GM12873 (cell line): Measurements from ENCODE around the gene PSMD1.

Experiments
- TF ChIP-seq, protein P1 (sequence below): IDR thresholded peaks from 2 replicates; pipeline ENCODE4 v1.5.1; 2012; ENCODE audit warnings: low read depth, mild to moderate bottlenecking, moderate library complexity, low read length, control low read depth; ENCODE audit not compliant: insufficient read depth; ENCODE audit errors: missing control alignments

The PSMD1 gene

DNA sequence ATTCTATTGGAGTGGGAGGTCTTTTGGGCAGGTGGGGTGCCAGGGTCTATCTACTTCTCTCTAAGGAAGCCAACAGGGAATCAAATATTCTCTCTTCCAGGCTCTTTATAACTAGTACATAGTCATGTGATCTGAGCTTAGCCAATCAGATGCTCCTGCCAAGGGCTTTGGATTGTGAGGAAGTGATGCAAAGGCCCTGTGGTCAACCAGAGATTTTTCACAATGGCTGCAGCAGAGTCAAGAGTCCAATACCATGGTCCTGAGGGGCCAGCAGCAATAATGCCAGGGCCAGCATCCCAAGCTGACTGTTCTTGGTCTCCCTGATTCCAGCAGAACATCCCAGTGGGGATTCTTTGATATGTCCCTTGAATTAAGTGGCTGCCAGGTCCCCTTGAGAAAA, 27.8 kb upstream of the PSMD1 start:
- TF ChIP-seq, protein P1, sequence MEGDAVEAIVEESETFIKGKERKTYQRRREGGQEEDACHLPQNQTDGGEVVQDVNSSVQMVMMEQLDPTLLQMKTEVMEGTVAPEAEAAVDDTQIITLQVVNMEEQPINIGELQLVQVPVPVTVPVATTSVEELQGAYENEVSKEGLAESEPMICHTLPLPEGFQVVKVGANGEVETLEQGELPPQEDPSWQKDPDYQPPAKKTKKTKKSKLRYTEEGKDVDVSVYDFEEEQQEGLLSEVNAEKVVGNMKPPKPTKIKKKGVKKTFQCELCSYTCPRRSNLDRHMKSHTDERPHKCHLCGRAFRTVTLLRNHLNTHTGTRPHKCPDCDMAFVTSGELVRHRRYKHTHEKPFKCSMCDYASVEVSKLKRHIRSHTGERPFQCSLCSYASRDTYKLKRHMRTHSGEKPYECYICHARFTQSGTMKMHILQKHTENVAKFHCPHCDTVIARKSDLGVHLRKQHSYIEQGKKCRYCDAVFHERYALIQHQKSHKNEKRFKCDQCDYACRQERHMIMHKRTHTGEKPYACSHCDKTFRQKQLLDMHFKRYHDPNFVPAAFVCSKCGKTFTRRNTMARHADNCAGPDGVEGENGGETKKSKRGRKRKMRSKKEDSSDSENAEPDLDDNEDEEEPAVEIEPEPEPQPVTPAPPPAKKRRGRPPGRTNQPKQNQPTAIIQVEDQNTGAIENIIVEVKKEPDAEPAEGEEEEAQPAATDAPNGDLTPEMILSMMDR, result no peak

DNA sequence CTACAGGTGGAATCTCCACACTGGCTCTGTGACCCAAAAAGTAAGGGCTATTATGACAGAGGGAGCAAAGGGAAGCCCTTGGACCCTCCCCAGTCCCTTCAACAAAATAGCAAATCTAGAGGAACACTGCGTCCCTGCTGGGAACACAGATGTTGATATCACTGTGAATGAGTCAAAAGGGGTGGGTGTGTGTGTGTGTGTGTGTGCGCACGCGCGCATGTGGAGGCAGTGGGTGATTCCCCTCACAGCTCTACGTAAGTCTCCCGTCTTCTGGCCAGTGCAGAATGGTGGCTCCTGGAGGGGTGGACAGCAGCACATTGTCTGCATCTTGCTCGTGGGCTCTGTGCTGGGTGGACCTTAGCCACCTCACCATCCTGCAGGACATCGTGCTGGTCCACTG, 27.1 kb upstream of the PSMD1 start:
- TF ChIP-seq, protein P1, result no peak

DNA sequence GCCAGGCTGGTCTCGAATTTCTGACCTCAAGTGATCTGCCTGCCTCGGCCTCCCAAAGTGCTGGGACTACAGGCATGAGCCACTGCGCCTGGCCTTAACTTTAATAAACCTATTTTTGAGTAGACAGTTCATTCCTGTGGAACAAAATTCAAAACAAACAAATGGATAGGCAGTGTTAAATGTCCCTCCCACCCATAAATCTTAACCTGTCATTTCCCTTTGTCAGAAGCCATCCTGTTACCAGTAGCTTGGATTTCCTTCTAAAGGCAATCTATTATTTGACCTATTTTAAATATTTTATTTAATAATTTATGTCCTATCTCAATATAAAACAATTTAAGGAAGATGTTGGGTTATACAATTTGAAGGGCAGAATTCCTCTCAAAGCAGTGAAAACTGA, 25.9 kb upstream of the PSMD1 start:
- TF ChIP-seq, protein P1, result no peak

DNA sequence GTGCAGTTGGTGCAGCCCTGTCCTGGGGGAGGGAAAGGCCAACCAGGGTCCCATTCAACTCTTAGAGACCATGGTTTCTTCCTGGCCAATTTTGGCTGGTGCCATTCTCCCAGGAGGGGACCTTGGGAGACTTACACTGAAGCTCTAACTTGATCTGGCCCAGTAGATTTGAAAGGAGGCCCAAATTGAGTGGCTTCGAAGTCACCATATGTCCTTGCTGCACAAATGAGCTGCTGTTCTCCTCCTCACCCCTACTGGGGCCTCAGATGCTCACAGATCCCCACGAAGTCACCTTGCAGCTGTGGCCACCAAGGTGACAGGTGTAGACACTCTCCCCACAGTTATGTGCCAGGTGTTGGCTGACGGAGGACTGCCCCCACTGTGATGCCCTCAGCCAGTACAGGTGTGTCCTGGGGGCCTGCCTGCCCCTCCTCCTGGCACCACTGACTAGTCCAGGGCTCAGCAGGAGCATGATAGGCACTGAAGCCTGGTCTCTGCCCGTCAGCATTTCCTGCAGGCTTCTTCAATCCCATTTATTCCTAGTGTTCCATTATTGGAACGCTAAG, 24.0 kb upstream of the PSMD1 start:
- TF ChIP-seq, protein P1, result no peak

DNA sequence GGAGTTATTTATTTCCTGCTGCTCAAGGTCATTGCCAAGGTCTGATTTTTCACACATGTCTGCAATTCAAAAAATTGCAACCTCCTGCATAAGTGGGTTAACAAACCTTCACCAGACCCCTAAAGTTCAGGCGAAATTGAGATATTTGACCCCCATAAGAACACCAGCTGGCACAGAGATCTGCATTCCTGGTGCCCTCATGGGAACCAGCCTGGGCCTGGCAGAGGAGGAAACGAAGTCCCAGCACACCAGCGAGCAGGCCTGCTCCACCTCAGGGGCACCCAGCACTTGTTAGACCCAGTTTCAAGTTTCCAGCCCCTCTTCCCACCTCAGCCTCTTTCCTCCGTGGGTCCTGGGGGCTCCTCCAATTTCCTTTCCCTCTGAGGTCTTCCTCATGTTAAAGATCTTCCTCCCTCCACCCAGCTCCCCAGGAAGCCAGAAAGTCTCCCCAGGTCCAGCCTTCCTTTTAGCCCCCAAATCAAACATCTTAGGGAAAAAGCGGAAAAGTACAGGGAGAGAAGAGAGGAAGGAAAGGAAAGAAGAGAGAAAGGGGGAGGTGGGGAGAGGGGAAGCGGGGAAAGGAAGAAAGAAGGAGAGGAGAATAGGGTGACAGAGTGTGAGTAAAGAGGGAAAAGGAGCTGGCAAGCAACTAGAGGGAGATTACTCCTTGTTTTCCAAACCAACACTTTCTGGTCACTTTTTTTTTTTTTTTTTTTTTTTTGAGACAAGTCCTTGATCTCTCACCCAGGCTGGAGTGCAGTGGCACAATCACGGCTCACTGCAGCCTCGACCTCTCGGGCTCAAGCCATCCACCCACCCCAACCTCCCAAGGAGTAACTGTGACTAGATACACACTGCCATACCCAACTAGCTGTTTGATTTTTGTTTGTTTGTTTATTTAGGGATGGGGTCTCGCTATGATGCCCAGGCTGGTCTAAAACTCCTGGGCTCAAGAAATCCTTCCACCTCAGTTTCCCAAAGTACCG, 23.2 kb upstream of the PSMD1 start:
- TF ChIP-seq, protein P1, result no peak

DNA sequence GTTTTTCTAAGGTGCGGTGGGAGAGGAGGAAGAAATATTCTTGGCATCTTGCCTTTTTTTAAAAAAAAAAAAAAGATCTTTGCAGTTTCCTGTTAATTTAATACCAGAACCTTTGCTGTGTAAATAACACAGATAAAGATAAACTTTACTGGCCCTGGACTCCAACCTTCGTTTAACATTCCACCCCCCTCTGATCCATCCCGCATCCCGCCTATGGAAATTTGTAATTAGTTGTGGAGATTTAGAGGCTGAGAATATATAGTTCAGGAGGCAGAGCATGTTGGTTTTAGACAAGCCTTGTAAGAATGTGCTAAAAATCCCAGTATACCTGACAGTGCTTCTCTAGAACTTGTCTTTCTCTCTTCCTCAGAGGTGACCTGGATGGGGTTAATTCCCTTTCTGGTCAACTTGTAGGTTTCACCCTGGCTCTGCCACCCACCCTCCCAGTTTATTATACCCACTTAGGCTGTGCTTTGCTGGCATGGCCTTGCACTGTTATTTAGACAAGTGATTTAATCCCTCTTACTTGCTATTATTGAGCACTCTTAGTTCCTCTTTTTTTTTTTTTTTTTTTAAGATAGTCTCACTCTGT, 22.3 kb upstream of the PSMD1 start:
- TF ChIP-seq, protein P1, result no peak

DNA sequence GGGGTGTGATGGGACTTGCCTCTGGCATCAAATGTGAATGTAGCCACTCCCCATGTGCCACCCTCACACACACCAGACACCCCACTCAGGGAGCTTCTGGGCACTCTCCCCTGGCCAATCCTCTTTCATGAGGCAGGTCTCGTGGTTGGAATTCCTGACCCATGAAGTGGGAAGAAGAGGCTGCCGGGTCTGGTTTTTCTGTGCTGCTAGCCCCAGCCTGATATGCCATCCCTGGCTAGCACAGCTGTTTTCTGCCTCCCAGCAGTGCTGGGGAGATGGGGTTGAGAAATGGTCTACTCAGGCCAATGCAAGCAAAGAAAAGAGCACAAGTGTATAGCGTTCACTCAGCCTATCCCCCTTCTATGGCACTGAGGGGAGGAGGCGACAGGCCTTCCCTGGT, 20.5 kb upstream of the PSMD1 start:
- TF ChIP-seq, protein P1, result no peak
